CD8-positive, alpha-beta memory T cell (primary cell): ENCODE measurements around the gene NLRC4. TPM values are rescaled to one million over a fixed set of nuclear protein-coding genes. Genes with fewer than 3 reads are reported as not detected.
"Not testable (repeated sequence)": the region's sequence is repeated elsewhere in the genome, so short reads cannot be mapped to it uniquely, and the experiment has no call there.

ENCODE experiments used
- CTCF ChIA-PET: fragments of 350-600 bp; sonication (Branson Sonifier 250); formaldehyde crosslinking; loops from one replicate; lab custom pipeline; 2021; ENCODE audit warnings: antibody characterized with exemption; lab: Charles Lee
- POLR2A ChIA-PET: fragments of 350-600 bp; sonication (Branson Sonifier 250); formaldehyde crosslinking; loops from one replicate; lab custom pipeline; 2021; ENCODE audit warnings: antibody characterized with exemption; lab: Charles Lee
- DNase-seq, 5 donors: peaks; one replicate each; pipeline versions ENCODE4 v3.0.0 to v3.0.0-alpha.2; 2020 to 2022; ENCODE audit warnings: mixed read lengths in 1 of 5
- H3K27ac ChIP-seq: one replicate; pipeline ENCODE4 v1.7.0; 2013; ENCODE audit warnings: low read depth, mild to moderate bottlenecking, low read length, moderate library complexity
- H3K27me3 ChIP-seq: 2 replicates; pipeline ENCODE4 v1.7.0; 2013; ENCODE audit warnings: low read length, mild to moderate bottlenecking; ENCODE audit not compliant: insufficient read depth, poor library complexity, severe bottlenecking
- H3K36me3 ChIP-seq: 2 replicates; pipeline ENCODE4 v1.7.0; 2013; ENCODE audit warnings: mild to moderate bottlenecking, low read length, moderate library complexity; ENCODE audit not compliant: insufficient read depth
- H3K4me1 ChIP-seq: 2 replicates; pipeline ENCODE4 v1.7.0; 2013; ENCODE audit warnings: mild to moderate bottlenecking, low read length, moderate library complexity; ENCODE audit not compliant: insufficient read depth
- H3K4me3 ChIP-seq: 2 replicates; pipeline ENCODE4 v1.7.0; 2013; ENCODE audit warnings: mild to moderate bottlenecking, low read length
- H3K9me3 ChIP-seq: 2 replicates; pipeline ENCODE4 v1.7.0; 2013; ENCODE audit warnings: mild to moderate bottlenecking, low read length
- H3K27ac Mint-ChIP-seq, 8 donors: one replicate each; pipeline ENCODE4 v1.8.0; 2020 to 2021; ENCODE audit warnings: mixed read lengths in 8 of 8, mild to moderate bottlenecking in 6 of 8, inconsistent platforms in 3 of 8, moderate library complexity in 3 of 8
- H3K27me3 Mint-ChIP-seq, 2 donors: one replicate each; pipeline ENCODE4 v1.8.0; 2020 to 2021; ENCODE audit warnings: mixed read lengths in 2 of 2, mild to moderate bottlenecking in 1 of 2, moderate library complexity in 1 of 2
- H3K36me3 Mint-ChIP-seq, 3 donors: one replicate each; pipeline ENCODE4 v1.8.0; 2020 to 2021; ENCODE audit warnings: mixed read lengths in 3 of 3, inconsistent platforms in 1 of 3, mild to moderate bottlenecking in 1 of 3
- H3K4me1 Mint-ChIP-seq, 3 donors: one replicate each; pipeline ENCODE4 v1.8.0; 2020 to 2021; ENCODE audit warnings: mixed read lengths in 3 of 3, inconsistent platforms in 1 of 3, mild to moderate bottlenecking in 1 of 3
- H3K4me3 Mint-ChIP-seq, 7 donors: one replicate each; pipeline ENCODE4 v1.8.0; 2020 to 2021; ENCODE audit warnings: mixed read lengths in 7 of 7, mild to moderate bottlenecking in 6 of 7, moderate library complexity in 4 of 7, inconsistent platforms in 2 of 7
- H3K9me3 Mint-ChIP-seq, 5 donors: one replicate each; pipeline ENCODE4 v1.8.0; 2020 to 2022; ENCODE audit warnings: mixed read lengths in 5 of 5, mild to moderate bottlenecking in 3 of 5, moderate library complexity in 2 of 5, inconsistent platforms in 1 of 5
- polyA plus RNA-seq: library from polyadenylated mRNA; unstranded; fragments of 300-500 nt; fragmentation: Illumina TruSeq; gene quantifications from one replicate; pipeline ENCODE4 v1.2.3, GENCODE V29; 2021
- total RNA-seq, 2 experiments: library from RNA; stranded (reverse); gene quantifications; one replicate each; pipeline ENCODE4 v1.2.3, GENCODE V29; 2021

NLRC4 gene
- total and polyA plus RNA-seq, 3 experiments from 2014 or later: 0.07 to 0.16 TPM; not detected in 1

DNA sequence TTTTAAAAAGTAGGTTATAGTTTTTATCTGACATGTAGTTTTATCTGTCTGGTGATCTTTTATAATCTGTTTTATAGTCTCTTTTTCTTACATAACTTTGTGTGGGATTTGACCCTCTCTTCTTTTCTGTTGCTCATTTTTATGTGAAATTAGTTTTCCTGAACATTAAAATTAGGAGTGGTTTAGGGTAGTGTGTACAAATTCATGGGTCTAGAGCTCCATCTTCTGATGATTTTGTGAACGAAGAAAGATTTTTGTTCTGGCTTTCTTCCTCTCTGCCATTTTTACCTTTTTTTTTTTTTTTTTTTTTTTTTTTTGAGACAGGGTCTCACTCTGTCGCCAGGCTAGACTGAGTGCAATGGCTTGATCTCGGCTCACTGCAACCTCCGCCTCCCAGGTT, 52.4 kb downstream of the NLRC4 start:
- Mint-ChIP-seq H3K9me3 (no peaks in the 10 kb centered on the region), H3K27me3 (no peaks in the 10 kb centered on the region), H3K4me3 (no peak overlapping the region), H3K27ac (peak overlapping the region in 2 of 8 donors; percentile 36 to 52), H3K36me3 (peaks cover 6 to 55% (median 17%) of the 10 kb centered on the region in 3 donors), H3K4me1 (peaks cover 0 to 5% (median 5%) of the 10 kb centered on the region in 3 donors)
- CTCF ChIA-PET: no interaction called here
- Histone ChIP-seq H3K4me1 (no peaks in the 10 kb centered on the region), H3K4me3 (no peak overlapping the region), H3K27me3 (no peaks in the 10 kb centered on the region), H3K9me3 (no peaks in the 10 kb centered on the region), H3K27ac (no peak overlapping the region), H3K36me3 (peaks cover 5% of the 10 kb centered on the region)
- POLR2A ChIA-PET: no interaction called here
- no peak for DNase-seq

DNA sequence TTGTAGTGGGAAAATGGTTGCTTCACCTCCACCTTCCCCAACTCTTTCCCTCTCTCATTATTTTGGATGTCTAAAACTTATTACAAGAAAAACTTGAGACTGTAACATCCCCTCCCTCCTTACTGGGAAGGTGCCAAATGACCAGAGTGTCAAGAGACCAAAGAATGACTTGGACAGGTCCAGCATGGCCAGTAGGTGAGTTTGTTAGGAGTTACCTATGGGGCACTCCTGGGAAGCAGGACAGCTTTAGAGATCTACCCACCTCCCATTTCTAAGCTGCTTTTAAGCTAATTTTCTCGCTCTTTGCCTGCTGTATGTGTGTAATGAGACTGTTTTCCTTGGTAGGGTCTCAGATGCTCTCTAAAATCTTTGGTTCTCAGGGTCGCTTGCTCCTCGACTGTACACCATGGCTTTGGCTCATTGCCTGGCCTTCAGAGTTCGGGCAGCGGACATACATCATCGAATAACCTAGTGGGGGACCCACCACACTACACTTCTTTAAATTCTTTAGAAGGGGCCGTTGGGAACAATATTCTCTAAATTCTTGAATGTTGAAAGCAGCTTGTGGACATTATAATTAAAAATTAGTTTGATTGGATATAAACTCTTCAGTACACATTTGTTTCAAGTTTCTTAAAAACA, 53.8 kb downstream of the NLRC4 start:
- no peak for DNase-seq
- H3K36me3 Mint-ChIP-seq: peaks cover 6 to 49% (median 16%) of the 10 kb centered on the region in 3 donors

DNA sequence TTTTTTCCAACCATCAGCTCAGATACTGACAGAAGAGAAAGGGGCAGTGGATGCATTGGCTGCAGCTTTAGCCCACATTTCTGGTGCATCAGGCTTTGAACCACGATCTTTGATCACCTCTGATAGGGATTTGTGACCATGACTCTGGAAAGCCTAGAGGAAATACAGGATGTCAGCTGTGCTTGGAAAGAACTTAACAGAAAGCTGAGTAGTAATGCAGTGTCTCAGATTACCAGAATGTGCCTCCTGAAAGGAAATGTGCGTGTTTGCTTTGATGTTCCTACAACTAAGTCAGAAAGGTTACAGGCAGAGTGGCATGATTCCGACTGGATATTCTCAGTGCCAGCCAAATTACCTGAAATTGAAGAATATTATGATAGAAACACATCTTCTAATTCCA, 61.3 kb downstream of the NLRC4 start:
- CTCF ChIA-PET, H3K4me1 Mint-ChIP-seq, H3K27me3 Mint-ChIP-seq, DNase-seq, H3K4me1 ChIP-seq, H3K9me3 ChIP-seq, H3K27ac ChIP-seq, POLR2A ChIA-PET, H3K27me3 ChIP-seq, H3K4me3 ChIP-seq, H3K9me3 Mint-ChIP-seq, H3K4me3 Mint-ChIP-seq: not testable (repeated sequence)
- H3K36me3 ChIP-seq: peaks cover 10% of the 10 kb centered on the region
- Mint-ChIP-seq H3K36me3 (peaks cover 16 to 57% (median 18%) of the 10 kb centered on the region in 3 donors), H3K27ac (peak overlapping the region in 1 of 8 donors; percentile 81)

More for the DNA sequence above, 53.8 kb downstream of the NLRC4 start:
- H3K9me3 Mint-ChIP-seq: no peaks in the 10 kb centered on the region
- Histone ChIP-seq H3K27ac (no peak overlapping the region), H3K36me3 (peaks cover 5% of the 10 kb centered on the region), H3K9me3 (no peaks in the 10 kb centered on the region), H3K27me3 (no peaks in the 10 kb centered on the region), H3K4me1 (no peaks in the 10 kb centered on the region), H3K4me3 (no peak overlapping the region)
- POLR2A ChIA-PET: no interaction called here
- H3K27ac Mint-ChIP-seq: peak overlapping the region in 1 of 8 donors; percentile 21
- H3K4me1 Mint-ChIP-seq: peaks cover 0 to 5% (median 5%) of the 10 kb centered on the region in 3 donors
- no peak overlapping the region for H3K4me3 Mint-ChIP-seq
- H3K27me3 Mint-ChIP-seq: no peaks in the 10 kb centered on the region
- CTCF ChIA-PET: no interaction called here

DNA sequence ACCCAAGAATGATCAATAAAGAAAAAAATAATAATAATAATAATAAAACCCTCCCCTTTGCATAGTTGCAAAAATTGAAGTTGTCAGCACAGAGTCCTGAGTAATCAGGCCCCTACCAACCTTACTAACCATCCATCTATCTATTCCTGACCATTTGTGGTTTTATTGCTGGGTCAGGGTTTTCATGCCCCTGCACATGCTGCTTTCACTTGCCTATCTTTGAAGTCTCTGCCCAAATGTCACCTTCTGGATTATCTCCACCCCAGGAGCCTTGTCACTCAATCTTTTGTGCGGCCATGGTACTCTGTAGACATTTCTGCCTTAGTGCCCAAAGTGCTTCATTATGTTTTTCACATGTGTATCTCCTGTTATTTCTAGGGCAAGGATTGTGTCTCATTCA, 63.9 kb downstream of the NLRC4 start:
- H3K36me3 ChIP-seq: peaks cover 20% of the 10 kb centered on the region
- H3K27ac Mint-ChIP-seq: no peak overlapping the region
- no peak overlapping the region for H3K4me3 ChIP-seq
- H3K4me3 Mint-ChIP-seq: no peak overlapping the region
- CTCF ChIA-PET: no interaction called here
- no peaks in the 10 kb centered on the region for H3K27me3 ChIP-seq
- H3K27ac ChIP-seq: no peak overlapping the region
- no peaks in the 10 kb centered on the region for H3K9me3 ChIP-seq
- H3K4me1 Mint-ChIP-seq: peaks cover 0 to 5% (median 0%) of the 10 kb centered on the region in 3 donors
- POLR2A ChIA-PET: no interaction called here
- no peaks in the 10 kb centered on the region for H3K9me3 Mint-ChIP-seq
- DNase-seq: no peak
- H3K4me1 ChIP-seq: no peaks in the 10 kb centered on the region
- H3K27me3 Mint-ChIP-seq: no peaks in the 10 kb centered on the region
- peaks cover 16 to 69% (median 24%) of the 10 kb centered on the region in 3 donors for H3K36me3 Mint-ChIP-seq

DNA sequence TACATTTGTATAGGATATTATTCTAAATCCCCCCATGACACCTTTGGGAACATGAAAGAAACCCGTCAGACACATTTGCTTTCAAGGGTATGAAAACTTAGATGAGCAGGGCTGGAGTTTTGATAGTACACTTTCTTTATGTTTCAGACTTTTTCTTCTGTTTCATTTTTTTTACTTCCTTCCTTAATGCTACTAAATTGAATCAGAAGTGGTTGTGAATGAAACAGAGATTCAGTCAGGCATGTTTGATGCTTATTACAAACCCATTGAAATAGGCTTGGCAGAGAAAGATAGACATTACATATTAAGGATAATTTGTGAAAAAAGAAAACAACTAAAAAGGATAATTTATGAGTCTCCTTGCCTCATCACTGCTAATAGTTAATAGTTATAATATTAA, 72.3 kb downstream of the NLRC4 start:
- Mint-ChIP-seq H3K27ac (peak overlapping the region in 4 of 8 donors; percentile 17 to 73 (median 23)), H3K27me3 (no peaks in the 10 kb centered on the region), H3K4me3 (no peak overlapping the region), H3K36me3 (peaks cover 4 to 49% (median 10%) of the 10 kb centered on the region in 3 donors), H3K9me3 (no peaks in the 10 kb centered on the region), H3K4me1 (peaks cover 18 to 35% (median 28%) of the 10 kb centered on the region in 3 donors)
- Histone ChIP-seq H3K9me3 (no peaks in the 10 kb centered on the region), H3K36me3 (peaks cover 4% of the 10 kb centered on the region), H3K4me3 (no peak overlapping the region), H3K27me3 (no peaks in the 10 kb centered on the region), H3K27ac (no peak overlapping the region), H3K4me1 (no peaks in the 10 kb centered on the region)
- CTCF ChIA-PET: no interaction called here
- DNase-seq: no peak
- POLR2A ChIA-PET: no interaction called here

DNA sequence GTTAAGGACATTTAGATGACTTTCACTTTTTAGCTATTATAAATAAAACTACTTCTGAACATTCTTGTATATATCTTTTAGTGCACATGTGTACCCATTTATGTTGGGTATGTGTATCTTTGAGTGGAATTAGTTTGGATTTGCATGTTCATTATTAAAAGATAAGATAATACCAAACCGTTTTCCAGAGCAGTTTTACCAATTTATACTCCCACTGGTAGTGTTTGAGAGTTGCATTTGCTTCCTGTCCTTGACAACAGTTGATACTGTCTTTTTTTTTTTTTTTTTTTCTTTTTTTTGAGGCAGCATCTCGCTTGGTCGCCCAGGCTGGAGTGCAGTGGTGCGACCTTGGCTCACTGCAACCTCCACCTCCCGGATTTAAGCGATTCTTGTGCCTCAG, 75.7 kb downstream of the NLRC4 start:
- H3K27ac ChIP-seq: no peak overlapping the region
- Mint-ChIP-seq H3K4me1 (peaks cover 21 to 39% (median 32%) of the 10 kb centered on the region in 3 donors), H3K4me3 (no peak overlapping the region), H3K27me3 (no peaks in the 10 kb centered on the region), H3K27ac (peak overlapping the region in 1 of 8 donors; percentile 74), H3K9me3 (no peaks in the 10 kb centered on the region), H3K36me3 (peaks cover 10 to 53% (median 14%) of the 10 kb centered on the region in 3 donors)
- ChIA-PET CTCF (no interaction called here), POLR2A (no interaction called here)
- no peak overlapping the region for H3K4me3 ChIP-seq
- no peak for DNase-seq
- H3K9me3 ChIP-seq: no peaks in the 10 kb centered on the region
- no peaks in the 10 kb centered on the region for H3K27me3 ChIP-seq
- H3K4me1 ChIP-seq: no peaks in the 10 kb centered on the region
- H3K36me3 ChIP-seq: no peaks in the 10 kb centered on the region

DNA sequence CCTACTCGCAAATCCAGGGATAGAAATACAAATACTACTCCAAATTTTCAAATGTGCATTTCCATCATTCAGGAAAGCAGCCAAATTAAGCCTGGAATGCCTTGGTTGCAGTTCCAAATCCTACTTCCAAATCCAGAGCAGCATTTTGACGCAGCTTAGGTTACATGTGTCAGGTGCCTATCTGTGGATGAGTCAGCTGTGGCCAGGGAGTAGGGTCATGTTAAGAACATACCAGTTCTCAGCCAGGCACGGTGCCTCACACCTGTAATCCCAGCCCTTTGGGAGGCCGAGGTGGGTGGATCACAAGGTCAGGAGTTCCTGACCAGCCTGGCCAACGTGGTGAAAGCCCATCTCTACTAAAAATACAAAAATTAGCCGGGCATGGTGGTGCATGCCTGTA, 82.0 kb downstream of the NLRC4 start:
- Histone ChIP-seq H3K27me3 (no peaks in the 10 kb centered on the region), H3K9me3 (no peaks in the 10 kb centered on the region), H3K4me3 (no peak overlapping the region), H3K36me3 (peaks cover 14% of the 10 kb centered on the region), H3K4me1 (no peaks in the 10 kb centered on the region), H3K27ac (no peak overlapping the region)
- no peak for DNase-seq
- Mint-ChIP-seq H3K27ac (peak overlapping the region in 1 of 8 donors; percentile 17), H3K36me3 (peaks cover 7 to 50% (median 16%) of the 10 kb centered on the region in 3 donors), H3K9me3 (no peaks in the 10 kb centered on the region), H3K27me3 (no peaks in the 10 kb centered on the region), H3K4me1 (peaks cover 4 to 12% (median 6%) of the 10 kb centered on the region in 3 donors), H3K4me3 (no peak overlapping the region)
- ChIA-PET POLR2A (no interaction called here), CTCF (no interaction called here)
